ENCODE data around the gene CYFIP2.

Gene CYFIP2

GRCh38 chr5:157379983-157380382 lies 114.1 kb downstream of the CYFIP2 start:
- ChIA-PET POLR2A (no interaction called here), CTCF (interaction anchor here (0.8 kb wide), 1 partner anchor 339 kb away, joined by 3 read pairs; no protein-coding TSS in a partner anchor)
- TF ChIP-seq ELF4 (IDR thresholded peaks at IDR 0.05) (no peak), FOXM1 (IDR thresholded peaks at IDR 0.05; ENCODE audit: borderline replicate concordance) (no peak), CTBP1 (IDR thresholded peaks at IDR 0.05; ENCODE audit: borderline replicate concordance) (no peak), BHLHE40 (IDR thresholded peaks at IDR 0.05; ENCODE audit: borderline replicate concordance) (no peak), LEF1 (IDR thresholded peaks at IDR 0.05; ENCODE audit: borderline replicate concordance) (no peak), PKNOX1 (IDR thresholded peaks at IDR 0.05) (no peak), FOXK2 (IDR thresholded peaks at IDR 0.05) (no peak), HDGF (IDR thresholded peaks at IDR 0.05; ENCODE audit: borderline replicate concordance) (no peak), ARNT (IDR thresholded peaks at IDR 0.05) (no peak), TARDBP (IDR thresholded peaks at IDR 0.05) (no peak)
- DNase-seq (ENCODE audit: extremely low spot score): no peak

- POLR2A ChIA-PET: no interaction called here
- TF ChIP-seq ZNF384 (IDR thresholded peaks at IDR 0.05) (no peak), BHLHE40 (IDR thresholded peaks at IDR 0.05; ENCODE audit: borderline replicate concordance) (no peak), ARNT (IDR thresholded peaks at IDR 0.05) (no peak), FOXK2 (IDR thresholded peaks at IDR 0.05) (no peak), NFRKB (IDR thresholded peaks at IDR 0.05) (no peak), ELF4 (IDR thresholded peaks at IDR 0.05) (no peak), TARDBP (IDR thresholded peaks at IDR 0.05) (no peak), PKNOX1 (IDR thresholded peaks at IDR 0.05) (no peak), CTBP1 (IDR thresholded peaks at IDR 0.05; ENCODE audit: borderline replicate concordance) (no peak), SP1 (IDR thresholded peaks at IDR 0.05) (no peak), HDGF (IDR thresholded peaks at IDR 0.05; ENCODE audit: borderline replicate concordance) (no peak), SUZ12 (IDR thresholded peaks at IDR 0.05) (no peak), FOXA1 (IDR thresholded peaks at IDR 0.05) (no peak), FOXM1 (IDR thresholded peaks at IDR 0.05; ENCODE audit: borderline replicate concordance) (no peak), LEF1 (IDR thresholded peaks at IDR 0.05; ENCODE audit: borderline replicate concordance) (no peak), L3MBTL2 (conservative IDR thresholded peaks at IDR 0.05) (no peak)
- no peak for DNase-seq (ENCODE audit: extremely low spot score)
- CTCF ChIA-PET: no interaction called here
These were observed 115.8 kb downstream of the CYFIP2 start for GRCh38 chr5:157381746-157382145.

- CTCF ChIA-PET: no interaction called here
- no peak for DNase-seq (ENCODE audit: extremely low spot score)
- POLR2A ChIA-PET: no interaction called here
- TF ChIP-seq FOXM1 (IDR thresholded peaks at IDR 0.05; ENCODE audit: borderline replicate concordance): no peak
- TF ChIP-seq TARDBP (IDR thresholded peaks at IDR 0.05): no peak
- TF ChIP-seq ARNT (IDR thresholded peaks at IDR 0.05): no peak
These were observed 117.3 kb downstream of the CYFIP2 start for GRCh38 chr5:157382996-157383800.

- DNase-seq (ENCODE audit: extremely low spot score): no peak
- TF ChIP-seq FOXK2 (IDR thresholded peaks at IDR 0.05) (no peak), HDGF (IDR thresholded peaks at IDR 0.05; ENCODE audit: borderline replicate concordance) (no peak), BHLHE40 (IDR thresholded peaks at IDR 0.05; ENCODE audit: borderline replicate concordance) (no peak), ELF4 (IDR thresholded peaks at IDR 0.05) (no peak), L3MBTL2 (conservative IDR thresholded peaks at IDR 0.05) (no peak), FOXA1 (IDR thresholded peaks at IDR 0.05) (no peak), SP1 (IDR thresholded peaks at IDR 0.05) (no peak), LEF1 (IDR thresholded peaks at IDR 0.05; ENCODE audit: borderline replicate concordance) (no peak), ARNT (IDR thresholded peaks at IDR 0.05) (no peak), PKNOX1 (IDR thresholded peaks at IDR 0.05) (no peak), NFRKB (IDR thresholded peaks at IDR 0.05) (no peak), CTBP1 (IDR thresholded peaks at IDR 0.05; ENCODE audit: borderline replicate concordance) (no peak), TARDBP (IDR thresholded peaks at IDR 0.05) (no peak), SUZ12 (IDR thresholded peaks at IDR 0.05) (no peak), FOXM1 (IDR thresholded peaks at IDR 0.05; ENCODE audit: borderline replicate concordance) (no peak), ZNF384 (IDR thresholded peaks at IDR 0.05) (no peak)
- POLR2A ChIA-PET: no interaction called here
- CTCF ChIA-PET: no interaction called here
These were observed 119.2 kb downstream of the CYFIP2 start for GRCh38 chr5:157384971-157385709.

- CTCF ChIA-PET: interaction anchor here (0.6 kb wide), 1 partner anchor 53 kb away, joined by 3 read pairs; no protein-coding TSS in a partner anchor
- TF ChIP-seq ELF4 (IDR thresholded peaks at IDR 0.05) (no peak), FOXK2 (IDR thresholded peaks at IDR 0.05) (no peak), CTBP1 (IDR thresholded peaks at IDR 0.05; ENCODE audit: borderline replicate concordance) (no peak), ARNT (IDR thresholded peaks at IDR 0.05) (no peak), LEF1 (IDR thresholded peaks at IDR 0.05; ENCODE audit: borderline replicate concordance) (no peak), ZNF384 (IDR thresholded peaks at IDR 0.05) (no peak), PKNOX1 (IDR thresholded peaks at IDR 0.05) (no peak), FOXM1 (IDR thresholded peaks at IDR 0.05; ENCODE audit: borderline replicate concordance) (no peak), HDGF (IDR thresholded peaks at IDR 0.05; ENCODE audit: borderline replicate concordance) (no peak), BHLHE40 (IDR thresholded peaks at IDR 0.05; ENCODE audit: borderline replicate concordance) (no peak), L3MBTL2 (conservative IDR thresholded peaks at IDR 0.05) (no peak), FOXA1 (IDR thresholded peaks at IDR 0.05) (no peak), TARDBP (IDR thresholded peaks at IDR 0.05) (no peak), SUZ12 (IDR thresholded peaks at IDR 0.05) (no peak)
- POLR2A ChIA-PET: no interaction called here
- DNase-seq (ENCODE audit: extremely low spot score): no peak
These were observed 121.2 kb downstream of the CYFIP2 start for GRCh38 chr5:157387041-157387563.

Data from HEK293T (cell line).